ENCODE measurements around the gene PGA3.
"Not testable (repeated sequence)": the region's sequence is repeated elsewhere in the genome, so short reads cannot be mapped to it uniquely, and the experiment has no call there.

DNA sequence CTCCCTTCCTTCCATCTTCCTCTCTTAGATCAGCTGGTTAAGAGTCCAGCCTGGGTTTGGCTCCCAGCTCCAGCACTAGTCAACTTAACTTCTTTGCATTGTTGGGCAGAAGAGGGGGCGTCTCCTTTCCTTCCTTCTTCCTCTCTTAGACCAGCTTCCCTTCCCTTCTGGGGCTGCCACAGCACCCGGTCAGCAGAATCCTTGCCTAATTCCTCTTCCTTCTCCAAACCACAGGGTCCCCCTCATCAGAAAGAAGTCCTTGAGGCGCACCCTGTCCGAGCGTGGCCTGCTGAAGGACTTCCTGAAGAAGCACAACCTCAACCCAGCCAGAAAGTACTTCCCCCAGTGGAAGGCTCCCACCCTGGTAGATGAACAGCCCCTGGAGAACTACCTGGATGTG lies 558 bp downstream of the PGA3 start:
- TF ChIP-seq, protein P1, sequence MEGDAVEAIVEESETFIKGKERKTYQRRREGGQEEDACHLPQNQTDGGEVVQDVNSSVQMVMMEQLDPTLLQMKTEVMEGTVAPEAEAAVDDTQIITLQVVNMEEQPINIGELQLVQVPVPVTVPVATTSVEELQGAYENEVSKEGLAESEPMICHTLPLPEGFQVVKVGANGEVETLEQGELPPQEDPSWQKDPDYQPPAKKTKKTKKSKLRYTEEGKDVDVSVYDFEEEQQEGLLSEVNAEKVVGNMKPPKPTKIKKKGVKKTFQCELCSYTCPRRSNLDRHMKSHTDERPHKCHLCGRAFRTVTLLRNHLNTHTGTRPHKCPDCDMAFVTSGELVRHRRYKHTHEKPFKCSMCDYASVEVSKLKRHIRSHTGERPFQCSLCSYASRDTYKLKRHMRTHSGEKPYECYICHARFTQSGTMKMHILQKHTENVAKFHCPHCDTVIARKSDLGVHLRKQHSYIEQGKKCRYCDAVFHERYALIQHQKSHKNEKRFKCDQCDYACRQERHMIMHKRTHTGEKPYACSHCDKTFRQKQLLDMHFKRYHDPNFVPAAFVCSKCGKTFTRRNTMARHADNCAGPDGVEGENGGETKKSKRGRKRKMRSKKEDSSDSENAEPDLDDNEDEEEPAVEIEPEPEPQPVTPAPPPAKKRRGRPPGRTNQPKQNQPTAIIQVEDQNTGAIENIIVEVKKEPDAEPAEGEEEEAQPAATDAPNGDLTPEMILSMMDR (IDR thresholded peaks at IDR 0.05) = not testable (repeated sequence)
- not testable (repeated sequence) for TF ChIP-seq POLR2A (IDR thresholded peaks at IDR 0.05)

All from testis (tissue), 2 donors.